GM21576 (cell line): ENCODE measurements around the gene FN1.
"Not testable (repeated sequence)": the region's sequence is repeated elsewhere in the genome, so short reads cannot be mapped to it uniquely, and the experiment has no call there.

Source experiments
- ATAC-seq: cut with Tn5 transposase; IDR thresholded peaks from one replicate; pipeline ENCODE4 v1.9.1; 2021; ENCODE audit warnings: mild to moderate bottlenecking, moderate library complexity; ENCODE audit not compliant: unreplicated experiment

The FN1 gene

GRCh38 chr2:215423928-215424540 lies 11.8 kb downstream of the FN1 start:
- ATAC-seq = no peak

GRCh38 chr2:215423234-215423633 lies 12.6 kb downstream of the FN1 start:
- no peak for ATAC-seq

GRCh38 chr2:215422676-215423075 lies 13.2 kb downstream of the FN1 start:
- ATAC-seq = no peak

- ATAC-seq = no peak
Measured at GRCh38 chr2:215421859-215422461, 13.9 kb downstream of the FN1 start.

GRCh38 chr2:215420471-215420935 lies 15.4 kb downstream of the FN1 start:
- no peak for ATAC-seq

- no peak for ATAC-seq
Measured at GRCh38 chr2:215419769-215420470, 15.9 kb downstream of the FN1 start.

- ATAC-seq = no peak
Measured at GRCh38 chr2:215419113-215419512, 16.8 kb downstream of the FN1 start.

- ATAC-seq = no peak
Measured at GRCh38 chr2:215418064-215418963, 17.6 kb downstream of the FN1 start.

- no peak for ATAC-seq
Measured at GRCh38 chr2:215417400-215417951, 18.4 kb downstream of the FN1 start.

- no peak for ATAC-seq
Measured at GRCh38 chr2:215416656-215417055, 19.2 kb downstream of the FN1 start.

GRCh38 chr2:215415820-215416577 lies 19.9 kb downstream of the FN1 start:
- no peak for ATAC-seq

GRCh38 chr2:215415218-215415617 lies 20.6 kb downstream of the FN1 start:
- no peak for ATAC-seq

GRCh38 chr2:215414674-215415073 lies 21.2 kb downstream of the FN1 start:
- ATAC-seq = no peak

GRCh38 chr2:215413974-215414373 lies 21.9 kb downstream of the FN1 start:
- no peak for ATAC-seq

- no peak for ATAC-seq
Measured at GRCh38 chr2:215413484-215413777, 22.4 kb downstream of the FN1 start.

GRCh38 chr2:215411941-215412743 lies 23.7 kb downstream of the FN1 start:
- no peak for ATAC-seq

GRCh38 chr2:215410932-215411285 lies 25.0 kb downstream of the FN1 start:
- ATAC-seq = no peak

- not testable (repeated sequence) for ATAC-seq
Measured at GRCh38 chr2:215410181-215410931, 25.5 kb downstream of the FN1 start.
